ENCODE data around the gene ARHGAP33.
"Not testable (repeated sequence)": the region's sequence is repeated elsewhere in the genome, so short reads cannot be mapped to it uniquely, and the experiment has no call there.

The ARHGAP33 gene

GRCh38 chr19:35756377-35757230 is 18.8 kb upstream of the ARHGAP33 start, which contains the start of gene HSPB6:
Gene HSPB6 (minus strand): TSS chr19:35757029. CDS start chr19:35757008, 21 bp downstream.
- DNase-seq, result no peak

- DNase-seq, result peak; percentile 55
Measured at GRCh38 chr19:35757231-35757748, 18.1 kb upstream of the ARHGAP33 start.

GRCh38 chr19:35757749-35758608 is 17.4 kb upstream of the ARHGAP33 start, which contains the start of gene PROSER3:
Gene PROSER3 (plus strand): TSS chr19:35758176. CDS start chr19:35758216, 40 bp downstream.
- DNase-seq, result peak; percentile 98

DNA sequence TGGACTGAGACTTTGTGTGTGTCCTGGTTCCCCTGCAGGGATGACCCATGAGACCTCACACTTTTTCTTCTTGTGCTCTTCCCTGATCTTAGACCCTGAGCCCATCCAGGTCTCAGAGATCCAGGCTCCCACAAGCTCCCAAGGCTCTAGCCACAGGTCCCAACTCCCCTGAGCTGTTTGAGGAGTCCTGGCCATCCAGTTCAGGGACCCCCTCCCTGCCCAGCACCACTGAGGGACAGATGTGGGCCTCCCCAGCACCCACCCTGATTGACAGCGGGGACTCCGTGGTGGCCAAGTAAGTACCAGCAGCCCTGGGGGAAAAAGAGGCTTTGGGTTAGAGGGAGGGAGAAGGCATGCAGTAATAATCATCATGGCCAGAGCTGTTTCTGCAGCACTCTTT is 15.7 kb upstream of the ARHGAP33 start:
- no peak for DNase-seq

- no peak for DNase-seq
Measured at GRCh38 chr19:35760711-35761349, 14.5 kb upstream of the ARHGAP33 start.

DNA sequence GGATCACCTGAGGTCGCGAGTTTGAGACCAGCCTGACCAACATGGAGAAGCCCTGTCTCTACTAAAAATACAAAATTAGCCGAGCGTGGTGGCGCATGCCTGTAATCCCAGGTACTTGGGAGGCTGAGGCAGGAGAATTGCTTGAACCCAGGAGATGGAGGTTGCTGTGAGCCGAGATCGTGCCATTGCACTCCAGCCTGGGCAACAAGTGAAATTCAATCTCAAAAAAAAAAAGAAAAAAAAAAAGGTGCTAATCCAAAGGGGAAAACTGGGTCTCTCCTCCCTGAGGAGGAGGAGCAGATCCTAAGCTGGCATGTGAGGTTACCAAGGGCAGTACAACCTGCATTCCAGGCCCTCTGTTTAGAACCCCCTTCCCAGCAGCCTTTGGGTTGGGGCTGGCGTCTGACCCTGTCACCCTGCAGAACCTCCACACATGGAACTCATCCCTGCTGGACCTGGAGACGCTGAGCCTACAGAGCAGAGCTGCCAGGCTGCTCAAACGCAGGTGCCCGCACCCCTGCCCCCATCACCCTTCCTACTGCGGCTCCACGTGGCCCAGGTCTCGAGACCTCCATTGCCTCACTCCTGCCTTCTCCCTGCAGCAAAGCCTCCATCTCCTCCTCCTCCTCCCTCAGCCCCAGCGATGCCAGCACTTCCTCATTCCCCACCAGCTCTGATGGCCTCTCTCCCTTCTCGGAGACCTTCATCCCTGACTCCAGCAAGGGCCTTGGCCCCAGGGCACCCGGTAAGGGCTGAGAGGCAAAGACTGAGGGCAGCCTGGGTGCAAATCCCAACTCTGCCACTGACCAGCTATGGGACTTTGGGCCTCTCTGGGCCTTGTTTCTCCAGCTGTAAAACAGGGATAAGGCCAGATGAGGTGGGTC is 10.7 kb upstream of the ARHGAP33 start:
- DNase-seq, result no peak

GRCh38 chr19:35766571-35767104 is 8.7 kb upstream of the ARHGAP33 start:
- DNase-seq, result no peak

GRCh38 chr19:35767288-35768081 is 7.9 kb upstream of the ARHGAP33 start:
- no peak for DNase-seq

DNA sequence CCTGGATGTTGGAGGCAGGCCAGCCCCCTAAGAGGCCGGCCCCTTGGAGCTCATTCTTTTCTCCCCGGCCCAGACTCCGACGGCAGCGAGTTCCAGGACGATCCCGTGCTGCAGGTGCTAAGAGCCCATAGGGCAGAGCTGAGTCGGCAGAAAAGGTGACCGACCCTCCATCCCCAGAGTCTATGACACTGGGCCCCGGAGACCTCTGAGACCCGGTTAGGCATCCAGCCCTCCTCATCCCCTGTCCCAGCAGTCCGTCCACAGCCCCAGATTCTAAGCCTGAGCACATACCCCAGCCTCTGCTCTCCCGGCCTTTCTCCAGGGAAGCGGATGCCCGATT is 7.3 kb upstream of the ARHGAP33 start:
- no peak for DNase-seq

DNA sequence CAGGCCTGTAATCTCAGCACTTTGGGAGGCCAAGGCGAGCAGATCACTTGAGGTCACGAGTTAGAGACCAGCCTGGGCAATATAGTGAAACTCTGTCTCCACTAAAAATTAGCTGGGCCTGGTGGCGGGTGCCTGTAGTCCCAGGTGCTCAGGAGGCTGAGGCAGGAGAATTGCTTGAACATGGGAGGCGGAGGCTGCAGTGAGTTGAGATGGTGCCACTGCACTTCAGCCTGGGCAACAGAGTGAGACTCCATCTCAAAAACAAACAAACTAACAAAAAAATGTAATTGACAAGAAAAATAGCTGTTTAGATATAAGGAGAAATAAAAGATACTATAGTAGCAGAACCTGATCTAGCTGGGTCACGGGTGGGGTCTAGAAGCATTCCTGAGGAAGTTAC is 3.0 kb upstream of the ARHGAP33 start:
- DNase-seq, result not testable (repeated sequence)

DNA sequence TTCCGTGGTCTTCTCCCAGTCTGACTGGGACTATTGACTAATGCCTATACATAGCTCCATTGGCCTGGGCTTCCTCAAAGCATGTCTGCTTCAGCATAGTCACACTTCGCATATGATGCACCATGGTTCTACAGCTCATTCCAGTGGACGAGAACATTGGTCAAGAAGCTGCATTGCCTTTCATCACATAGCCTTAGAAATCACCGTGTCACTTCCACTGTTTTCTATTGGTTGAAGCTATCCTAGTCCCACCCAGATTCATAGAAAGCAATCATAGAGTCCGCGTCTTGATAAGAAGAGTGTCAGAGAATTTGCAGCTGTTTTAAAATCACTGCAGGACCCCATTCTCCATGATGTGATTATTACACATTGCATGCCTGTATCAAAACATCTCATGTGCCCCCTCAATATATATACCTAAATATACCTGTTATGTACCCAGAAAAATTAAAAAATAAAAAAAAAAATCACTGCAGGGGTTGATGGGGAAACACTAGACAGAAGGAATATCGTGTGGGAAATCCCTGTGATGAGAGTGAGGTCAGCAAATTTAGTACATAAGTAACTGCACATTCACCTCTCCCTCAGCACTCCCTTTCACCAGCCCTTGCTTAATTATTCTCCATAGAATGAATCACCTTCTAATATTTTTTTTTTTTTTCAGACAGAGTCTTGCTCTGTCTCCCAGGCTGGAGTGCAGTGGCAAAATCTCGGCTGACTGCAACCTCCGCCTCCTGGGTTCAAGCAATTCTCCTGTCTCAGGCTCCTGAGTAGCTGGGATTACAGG is 2.2 kb upstream of the ARHGAP33 start:
- DNase-seq, result no peak

DNA sequence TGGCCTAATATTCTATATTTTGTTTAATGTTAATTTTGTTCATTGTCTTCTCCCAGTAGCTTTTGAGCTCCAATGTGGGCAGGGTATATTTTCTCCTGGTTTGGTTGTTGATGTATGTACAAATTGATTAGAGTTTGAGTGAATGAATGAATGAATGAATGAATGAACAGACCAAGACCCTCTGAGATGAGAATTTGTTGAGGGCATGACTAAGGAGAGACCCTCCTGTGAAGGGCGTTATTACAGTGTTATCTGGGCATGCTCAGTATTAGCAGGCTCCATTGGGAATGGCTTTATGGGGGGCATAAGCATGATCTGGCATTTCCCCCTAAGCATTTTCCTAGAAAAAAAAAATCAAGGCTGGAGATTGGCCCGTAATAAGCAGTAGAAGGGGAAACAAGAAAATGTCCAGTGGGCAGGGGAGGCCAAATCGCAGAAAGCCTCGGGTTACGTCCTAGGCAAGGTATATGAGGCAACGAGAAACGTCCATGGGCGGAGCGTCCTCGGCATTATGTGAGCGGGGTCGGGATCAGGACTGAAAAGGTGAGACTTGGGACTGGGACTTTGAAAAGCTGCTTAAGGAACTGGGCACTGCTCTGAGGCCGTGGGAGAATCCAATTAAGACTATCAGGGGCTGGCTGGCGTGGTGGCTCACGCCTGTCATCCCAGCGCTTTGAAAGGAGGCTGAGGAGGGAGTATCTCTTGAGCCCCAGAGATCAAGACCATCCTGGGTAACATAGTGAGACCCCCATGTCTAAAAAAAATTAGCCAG is 904 bp upstream of the ARHGAP33 start:
- no peak for DNase-seq

DNA sequence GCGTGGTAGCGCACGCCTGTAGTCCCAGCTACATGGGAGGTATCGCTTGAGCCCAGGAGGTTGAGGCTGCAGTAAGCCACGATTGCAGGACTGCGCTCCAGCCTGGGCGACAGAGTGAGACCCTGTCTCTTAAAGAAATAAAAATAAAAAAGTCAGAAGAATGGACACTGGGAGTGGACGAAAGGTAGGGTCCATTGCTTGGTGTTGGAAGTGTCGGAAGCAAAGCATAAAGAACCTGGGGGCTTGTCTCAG is 392 bp upstream of the ARHGAP33 start:
- no peak for DNase-seq

DNA sequence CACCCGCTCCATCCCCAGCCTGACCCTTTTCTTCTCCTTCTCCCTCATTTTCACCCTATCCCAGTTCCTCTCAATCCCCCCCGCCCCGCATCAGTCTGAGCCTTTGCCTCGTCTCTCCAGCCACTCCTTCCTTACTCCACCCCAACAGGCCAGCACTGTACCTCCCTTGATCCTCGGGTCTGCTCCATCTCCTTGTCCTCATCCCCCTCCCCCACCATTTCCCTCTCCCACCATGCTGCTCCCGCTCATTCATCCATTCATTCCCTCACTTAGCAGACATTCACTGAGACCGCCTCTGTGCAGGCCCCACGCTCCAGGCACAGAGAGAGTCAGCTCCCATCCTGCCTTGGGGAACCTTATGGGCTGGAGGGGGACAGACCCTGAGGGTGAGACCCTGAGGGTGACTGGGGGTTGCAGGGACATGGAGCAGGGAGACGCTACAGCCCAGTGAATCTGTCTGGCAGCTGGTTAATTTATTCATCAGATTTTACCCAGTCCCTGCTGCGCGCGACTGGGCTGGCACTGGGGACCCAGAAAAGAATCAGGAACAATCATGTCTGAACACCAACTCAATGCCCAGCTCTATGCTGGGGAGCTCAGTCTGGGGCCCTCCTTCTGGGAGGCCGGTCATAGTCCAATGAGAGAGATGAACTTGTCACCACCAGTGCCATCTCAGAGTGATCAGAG is 881 bp downstream of the ARHGAP33 start:
- no peak for DNase-seq

DNA sequence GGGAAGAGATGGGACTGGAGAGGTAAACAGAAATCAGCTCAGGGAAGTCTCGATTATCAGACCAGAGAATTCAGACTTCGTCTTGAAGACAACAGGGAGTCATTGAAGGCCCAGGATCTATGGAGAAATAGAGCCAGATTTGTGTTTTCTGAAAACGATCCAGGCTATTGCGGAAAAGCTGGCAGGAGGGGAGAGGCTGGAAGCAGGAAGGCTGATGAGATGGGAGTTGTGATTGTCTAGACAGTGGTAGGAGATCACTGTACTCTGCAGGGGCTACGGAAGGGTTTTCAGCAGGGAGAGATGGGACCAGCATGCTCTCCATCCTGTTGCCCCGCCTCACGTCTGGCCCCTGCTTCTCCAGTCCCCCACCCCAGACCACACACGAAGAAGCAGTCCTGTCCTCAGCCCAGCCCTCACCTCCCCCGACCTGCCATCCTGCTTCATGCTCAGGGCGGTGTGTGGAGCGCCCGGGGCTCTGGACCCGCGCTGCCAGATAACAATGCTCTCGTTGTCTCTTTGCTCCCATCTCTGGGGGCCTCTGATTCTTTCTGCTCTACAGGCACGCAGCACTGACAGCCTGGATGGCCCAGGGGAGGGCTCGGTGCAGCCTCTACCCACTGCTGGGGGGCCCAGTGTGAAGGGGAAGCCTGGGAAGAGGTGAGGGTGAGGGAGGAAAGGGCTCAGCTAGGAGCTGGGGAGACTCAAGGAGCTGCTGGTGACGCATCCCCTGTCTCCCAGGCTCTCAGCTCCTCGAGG is 1.9 kb downstream of the ARHGAP33 start:
- DNase-seq, result no peak

DNA sequence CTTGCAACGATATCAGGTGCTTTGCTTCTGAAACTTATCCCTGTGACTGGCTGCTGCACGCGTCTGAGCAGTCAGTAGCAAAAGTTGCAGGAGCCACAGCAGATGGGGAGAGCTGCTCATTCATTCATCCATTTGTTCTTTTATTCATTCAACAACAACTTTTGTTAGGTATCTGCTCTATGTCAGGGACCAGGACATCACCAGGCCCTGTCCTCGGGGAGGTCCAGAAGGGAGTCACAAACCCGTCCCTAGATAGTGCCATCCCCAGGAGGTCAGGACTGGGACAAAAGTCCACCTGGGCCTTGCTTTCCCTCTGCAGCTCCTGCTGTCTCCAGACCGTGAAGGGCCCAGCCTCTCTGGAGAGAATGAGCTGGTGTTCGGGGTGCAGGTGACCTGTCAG is 2.6 kb downstream of the ARHGAP33 start:
- DNase-seq, result no peak

GRCh38 chr19:35779033-35779432 is 3.7 kb downstream of the ARHGAP33 start:
- DNase-seq, result no peak

- no peak for DNase-seq
Measured at GRCh38 chr19:35780058-35780457, 4.7 kb downstream of the ARHGAP33 start.

All from activated CD4-positive, alpha-beta T cell treated with anti-CD3 and anti-CD28 coated beads for 48 hours (primary cell).